Keratinocyte (primary cell): ENCODE data around the gene CHST7. TPM values are rescaled to one million over a fixed set of nuclear protein-coding genes. Genes with fewer than 3 reads are reported as not detected.

Source experiments
- DNase-seq: peaks from one replicate; pipeline ENCODE4 v3.0.0-alpha.2; 2011; ENCODE audit warnings: low read depth, missing footprints, low spot score
- FAIRE-seq: peaks from 2 replicates; lab custom pipeline; 2011; peaks lifted over from hg19 to GRCh38; lab: Jason Lieb, UNC
- H2AFZ ChIP-seq: 2 replicates; pipeline ENCODE4 v1.6.0; 2012; ENCODE audit warnings: low read length, control low read depth, inconsistent platforms; ENCODE audit not compliant: control insufficient read depth
- H3K27ac ChIP-seq: 2 replicates; pipeline ENCODE4 v1.5.1; 2011; ENCODE audit warnings: low read length; ENCODE audit not compliant: control insufficient read depth, insufficient read depth
- H3K27me3 ChIP-seq: 3 replicates; pipeline ENCODE4 v1.6.0; 2011; ENCODE audit warnings: low read length; ENCODE audit not compliant: control insufficient read depth, insufficient read depth; ENCODE audit errors: extremely low read depth
- H3K36me3 ChIP-seq, 2 experiments: 2 replicates in 1 of 2; 3 replicates in 1 of 2; pipeline ENCODE4 v1.5.1; 2011; ENCODE audit warnings: low read length in 2 of 2, mild to moderate bottlenecking in 1 of 2; ENCODE audit not compliant: control insufficient read depth in 2 of 2, insufficient read depth in 2 of 2; ENCODE audit errors: extremely low read depth in 1 of 2
- H3K4me1 ChIP-seq: 3 replicates; pipeline ENCODE4 v1.5.1; 2011; ENCODE audit warnings: low read length; ENCODE audit not compliant: control insufficient read depth, insufficient read depth; ENCODE audit errors: extremely low read depth
- H3K4me2 ChIP-seq: 3 replicates; pipeline ENCODE4 v1.6.0; 2011; ENCODE audit warnings: low read depth, low read length; ENCODE audit not compliant: control insufficient read depth, insufficient read depth; ENCODE audit errors: extremely low read depth
- H3K4me3 ChIP-seq, 3 experiments: fragments of 200-600 bp in 1 of 3; sonication (generic) in 1 of 3; 2 replicates in 2 of 3; 3 replicates in 1 of 3; pipeline ENCODE4 v1.5.1; 2011 to 2016; ENCODE audit warnings: low read length in 3 of 3, mild to moderate bottlenecking in 3 of 3, control low read depth in 2 of 3, inconsistent platforms in 1 of 3, low read depth in 1 of 3, mixed read lengths in 1 of 3, mixed run types in 1 of 3, moderate library complexity in 1 of 3; ENCODE audit not compliant: control insufficient read depth in 2 of 3, insufficient read depth in 2 of 3; ENCODE audit errors: extremely low read depth in 1 of 3
- H3K79me2 ChIP-seq: 2 replicates; pipeline ENCODE4 v1.6.0; 2012; ENCODE audit warnings: low read length; ENCODE audit not compliant: control insufficient read depth, insufficient read depth
- H3K9ac ChIP-seq: 3 replicates; pipeline ENCODE4 v1.6.0; 2011; ENCODE audit warnings: low read length; ENCODE audit not compliant: control insufficient read depth, insufficient read depth; ENCODE audit errors: extremely low read depth
- H3K9me1 ChIP-seq: 3 replicates; pipeline ENCODE4 v1.6.0; 2011; ENCODE audit warnings: low read length; ENCODE audit not compliant: control insufficient read depth, insufficient read depth; ENCODE audit errors: extremely low read depth
- H3K9me3 ChIP-seq: 2 replicates; pipeline ENCODE4 v1.5.1; 2012; ENCODE audit warnings: low read depth, low read length; ENCODE audit not compliant: control insufficient read depth
- H4K20me1 ChIP-seq: 3 replicates; pipeline ENCODE4 v1.6.0; 2011; ENCODE audit warnings: low read length; ENCODE audit not compliant: control insufficient read depth, insufficient read depth; ENCODE audit errors: extremely low read depth
- EZH2 ChIP-seq: IDR thresholded peaks from one replicate; pipeline ENCODE4 v1.6.1; 2012; ENCODE audit warnings: inconsistent platforms, mild to moderate bottlenecking, low read length, moderate library complexity
- dilution Hi-C: fragments of 300-500 bp; cut with MboI; formaldehyde crosslinking; loops from one replicate; pipeline ENCODE4 v1.7.0; 2020; ENCODE audit warnings: low sequenced_read_pairs; ENCODE audit not compliant: extremely low pct_ligation_motif_present
- polyA plus RNA-seq, 5 experiments: library from polyadenylated mRNA; depleted of rRNA in 3 of 5; stranded (reverse) in 3 of 5; stranded (forward) in 1 of 5; unstranded in 1 of 5; fragments of >200 nt; gene quantifications; 1 replicate in 1 of 5; 2 replicates in 3 of 5; 3 replicates in 1 of 5; pipeline versions ENCODE4 v1.2.1 to v1.2.3, GENCODE V29; 2011 to 2012; ENCODE audit warnings: missing spikeins in 2 of 5, low read depth in 1 of 5, low replicate concordance in 1 of 5
- TF ChIP-seq, protein P1 (sequence below), 3 experiments: IDR thresholded peaks in 1 of 3; conservative IDR thresholded peaks in 1 of 3; optimal IDR thresholded peaks in 1 of 3; 2 replicates in 2 of 3; 3 replicates in 1 of 3; pipeline versions ENCODE3 to v1.5.1; 2011; ENCODE audit warnings: low read length in 3 of 3, mild to moderate bottlenecking in 3 of 3, moderate library complexity in 2 of 3, control low read depth in 1 of 3, inconsistent platforms in 1 of 3; ENCODE audit not compliant: insufficient read depth in 2 of 3; ENCODE audit errors: extremely low read depth in 1 of 3

Gene CHST7
- polyA plus RNA-seq, 1 donor (not counting 4 experiments of a cell fraction or from before 2014, with no cell fraction given): 0.39 TPM

DNA sequence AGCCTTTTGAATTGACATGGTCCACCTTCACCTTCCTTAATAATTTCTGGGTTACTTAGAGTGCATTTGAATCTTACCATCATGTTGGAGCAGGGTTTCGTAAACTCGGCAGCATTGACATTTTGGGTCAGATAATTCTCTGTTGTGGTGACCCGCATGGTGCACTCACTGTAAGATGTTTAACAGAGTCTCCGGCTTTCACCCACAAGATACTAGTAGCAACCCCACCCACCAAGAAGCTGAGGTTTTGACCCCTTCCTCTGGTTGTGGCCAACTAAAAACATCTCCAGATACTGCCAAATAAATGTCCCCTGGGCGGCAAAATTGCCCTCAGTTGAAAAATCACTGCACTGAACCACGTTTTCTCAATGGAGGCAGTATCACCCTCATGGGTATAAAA lies 62.7 kb downstream of the CHST7 start:
- H3K4me1 ChIP-seq: peaks cover 4% of the 10 kb centered on the region
- no peaks in the 10 kb centered on the region for H3K79me2 ChIP-seq
- H3K9ac ChIP-seq: no peak overlapping the region
- H3K4me3 ChIP-seq: no peak overlapping the region
- H3K36me3 ChIP-seq: no peaks in the 10 kb centered on the region
- H3K27me3 ChIP-seq: no peaks in the 10 kb centered on the region
- TF ChIP-seq EZH2: no peak
- TF ChIP-seq, protein P1, sequence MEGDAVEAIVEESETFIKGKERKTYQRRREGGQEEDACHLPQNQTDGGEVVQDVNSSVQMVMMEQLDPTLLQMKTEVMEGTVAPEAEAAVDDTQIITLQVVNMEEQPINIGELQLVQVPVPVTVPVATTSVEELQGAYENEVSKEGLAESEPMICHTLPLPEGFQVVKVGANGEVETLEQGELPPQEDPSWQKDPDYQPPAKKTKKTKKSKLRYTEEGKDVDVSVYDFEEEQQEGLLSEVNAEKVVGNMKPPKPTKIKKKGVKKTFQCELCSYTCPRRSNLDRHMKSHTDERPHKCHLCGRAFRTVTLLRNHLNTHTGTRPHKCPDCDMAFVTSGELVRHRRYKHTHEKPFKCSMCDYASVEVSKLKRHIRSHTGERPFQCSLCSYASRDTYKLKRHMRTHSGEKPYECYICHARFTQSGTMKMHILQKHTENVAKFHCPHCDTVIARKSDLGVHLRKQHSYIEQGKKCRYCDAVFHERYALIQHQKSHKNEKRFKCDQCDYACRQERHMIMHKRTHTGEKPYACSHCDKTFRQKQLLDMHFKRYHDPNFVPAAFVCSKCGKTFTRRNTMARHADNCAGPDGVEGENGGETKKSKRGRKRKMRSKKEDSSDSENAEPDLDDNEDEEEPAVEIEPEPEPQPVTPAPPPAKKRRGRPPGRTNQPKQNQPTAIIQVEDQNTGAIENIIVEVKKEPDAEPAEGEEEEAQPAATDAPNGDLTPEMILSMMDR (optimal IDR thresholded peaks at IDR 0.05 in 1 of 3, IDR thresholded peaks at IDR 0.05 in 1 of 3, conservative IDR thresholded peaks at IDR 0.05 in 1 of 3; ENCODE audit: extremely low read depth in 1 of 3, insufficient read depth in 2 of 3, low read length in 3 of 3): no peak
- no peaks in the 10 kb centered on the region for H3K9me1 ChIP-seq
- H2AFZ ChIP-seq: no peak overlapping the region
- FAIRE-seq (no peak), DNase-seq (no peak)
- no peak overlapping the region for H3K27ac ChIP-seq
- dilution Hi-C loops: no loop called here
- H3K9me3 ChIP-seq: no peaks in the 10 kb centered on the region
- H3K4me2 ChIP-seq: no peak overlapping the region
- H4K20me1 ChIP-seq: no peaks in the 10 kb centered on the region

DNA sequence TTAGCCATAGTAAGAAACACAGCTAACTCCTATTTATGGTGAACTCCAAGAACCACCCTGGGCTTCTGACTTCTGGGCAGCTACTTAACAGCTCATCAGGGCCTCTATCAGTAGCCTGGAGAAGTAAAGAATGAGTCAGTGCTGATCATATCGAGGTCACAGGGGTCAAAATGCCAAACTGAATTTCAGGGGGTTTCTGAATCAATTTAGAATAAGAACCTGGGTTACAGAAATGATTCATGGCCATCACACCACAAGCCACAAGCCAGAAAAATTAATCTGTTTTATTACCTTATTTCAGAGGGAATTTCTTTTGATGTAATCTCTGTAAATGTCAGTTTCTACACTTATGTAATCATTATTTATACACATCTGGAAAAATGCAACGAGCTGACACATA lies 64.4 kb downstream of the CHST7 start:
- TF ChIP-seq, protein P1 (optimal IDR thresholded peaks at IDR 0.05 in 1 of 3, IDR thresholded peaks at IDR 0.05 in 1 of 3, conservative IDR thresholded peaks at IDR 0.05 in 1 of 3; ENCODE audit: extremely low read depth in 1 of 3, insufficient read depth in 2 of 3, low read length in 3 of 3): no peak
- no peak for TF ChIP-seq EZH2
- no peak overlapping the region for H3K4me3 ChIP-seq
- H3K9ac ChIP-seq: no peak overlapping the region
- no peaks in the 10 kb centered on the region for H3K36me3 ChIP-seq
- H4K20me1 ChIP-seq: no peaks in the 10 kb centered on the region
- H3K27me3 ChIP-seq: no peaks in the 10 kb centered on the region
- H3K4me1 ChIP-seq: peaks cover 4% of the 10 kb centered on the region
- H3K9me3 ChIP-seq: no peaks in the 10 kb centered on the region
- no peak overlapping the region for H3K4me2 ChIP-seq
- no peak overlapping the region for H3K27ac ChIP-seq
- no peak overlapping the region for H2AFZ ChIP-seq
- DNase-seq (peak; percentile 7), FAIRE-seq (no peak)
- dilution Hi-C loops: no loop called here
- no peaks in the 10 kb centered on the region for H3K79me2 ChIP-seq
- H3K9me1 ChIP-seq: no peaks in the 10 kb centered on the region
